GM23338 (cell line): ENCODE results near the gene AKAP13.

Experiments
- CREB1 ChIP-seq: fragments of 250-450 bp; sonication (Bioruptor Pico); IDR thresholded peaks from 2 replicates; pipeline ENCODE4 v1.5.0; 2020; ENCODE audit warnings: low read depth, mild to moderate bottlenecking, moderate library complexity
- CTCF ChIP-seq, 2 experiments: fragments of 200-600 bp in 1 of 2; sonication (generic) in 1 of 2; conservative IDR thresholded peaks; 2 replicates each; pipeline versions ENCODE4 v1.5.1 to v1.6.1; 2016 to 2017; ENCODE audit warnings: antibody characterized with exemption in 2 of 2, low read depth in 2 of 2, mild to moderate bottlenecking in 2 of 2, moderate library complexity in 1 of 2
- EZH2 ChIP-seq: fragments of 200-600 bp; sonication (generic); IDR thresholded peaks from one replicate; pipeline ENCODE4 v1.8.0; 2017; ENCODE audit warnings: antibody characterized with exemption, mild to moderate bottlenecking, low read depth; ENCODE audit not compliant: unreplicated experiment
- EZH2phosphoT487 ChIP-seq: fragments of 200-600 bp; sonication (generic); IDR thresholded peaks from one replicate; pipeline ENCODE4 v1.8.1; 2018; ENCODE audit warnings: antibody characterized with exemption; ENCODE audit not compliant: unreplicated experiment
- POLR2AphosphoS5 ChIP-seq: IDR thresholded peaks from 2 replicates; pipeline ENCODE4 v1.6.1; 2016; ENCODE audit warnings: antibody characterized with exemption, low read depth
- TF ChIP-seq, protein P1 (sequence below): IDR thresholded peaks from one replicate; pipeline ENCODE4 v1.6.1; 2018; ENCODE audit warnings: antibody characterized with exemption; ENCODE audit not compliant: unreplicated experiment

DNA sequence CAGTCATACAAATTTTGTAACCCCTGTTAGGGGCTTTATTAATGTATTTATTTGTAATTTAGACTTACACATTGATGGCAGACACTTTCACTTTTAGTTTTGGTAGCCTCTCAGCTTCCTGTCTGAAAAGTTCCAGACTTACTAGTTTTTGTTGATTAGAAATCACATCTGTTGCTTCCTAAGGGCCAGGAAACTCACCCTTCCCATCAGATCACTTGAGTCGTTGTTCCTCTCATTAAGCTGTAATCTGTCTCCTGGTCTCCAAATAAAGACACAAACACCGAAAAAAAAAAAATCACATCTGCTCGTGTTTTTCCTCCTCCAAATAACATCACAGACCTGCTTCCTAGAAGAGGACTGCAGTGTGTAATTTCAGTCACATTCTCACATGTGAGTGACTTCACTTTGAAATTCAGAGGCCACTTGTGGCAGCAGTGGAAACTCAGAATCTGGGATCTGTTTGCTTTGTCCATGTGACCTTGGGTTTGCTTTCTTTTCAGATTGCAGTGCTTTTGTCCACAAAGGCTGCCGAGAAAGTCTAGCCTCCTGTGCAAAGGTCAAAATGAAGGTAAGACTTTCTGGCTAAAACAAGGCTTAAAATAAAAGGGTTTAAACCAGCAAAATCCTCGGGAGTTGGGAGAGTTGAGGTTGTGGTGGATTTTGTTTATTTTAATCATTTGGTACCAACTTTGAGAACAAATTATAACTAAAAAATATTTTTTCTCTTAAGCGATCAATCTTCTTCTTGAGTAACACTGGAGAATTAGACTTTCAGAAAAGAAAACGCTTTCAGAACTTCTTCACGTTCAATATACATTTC is 327.3 kb downstream of the AKAP13 start:
- TF ChIP-seq CTCF (conservative IDR thresholded peaks at IDR 0.05; ENCODE audit: low read depth in 2 of 2) (no peak), POLR2AphosphoS5 (no peak), EZH2phosphoT487 (no peak), EZH2 (no peak), CREB1 (CRISPR knock-in tag) (no peak)
- TF ChIP-seq, protein P1, sequence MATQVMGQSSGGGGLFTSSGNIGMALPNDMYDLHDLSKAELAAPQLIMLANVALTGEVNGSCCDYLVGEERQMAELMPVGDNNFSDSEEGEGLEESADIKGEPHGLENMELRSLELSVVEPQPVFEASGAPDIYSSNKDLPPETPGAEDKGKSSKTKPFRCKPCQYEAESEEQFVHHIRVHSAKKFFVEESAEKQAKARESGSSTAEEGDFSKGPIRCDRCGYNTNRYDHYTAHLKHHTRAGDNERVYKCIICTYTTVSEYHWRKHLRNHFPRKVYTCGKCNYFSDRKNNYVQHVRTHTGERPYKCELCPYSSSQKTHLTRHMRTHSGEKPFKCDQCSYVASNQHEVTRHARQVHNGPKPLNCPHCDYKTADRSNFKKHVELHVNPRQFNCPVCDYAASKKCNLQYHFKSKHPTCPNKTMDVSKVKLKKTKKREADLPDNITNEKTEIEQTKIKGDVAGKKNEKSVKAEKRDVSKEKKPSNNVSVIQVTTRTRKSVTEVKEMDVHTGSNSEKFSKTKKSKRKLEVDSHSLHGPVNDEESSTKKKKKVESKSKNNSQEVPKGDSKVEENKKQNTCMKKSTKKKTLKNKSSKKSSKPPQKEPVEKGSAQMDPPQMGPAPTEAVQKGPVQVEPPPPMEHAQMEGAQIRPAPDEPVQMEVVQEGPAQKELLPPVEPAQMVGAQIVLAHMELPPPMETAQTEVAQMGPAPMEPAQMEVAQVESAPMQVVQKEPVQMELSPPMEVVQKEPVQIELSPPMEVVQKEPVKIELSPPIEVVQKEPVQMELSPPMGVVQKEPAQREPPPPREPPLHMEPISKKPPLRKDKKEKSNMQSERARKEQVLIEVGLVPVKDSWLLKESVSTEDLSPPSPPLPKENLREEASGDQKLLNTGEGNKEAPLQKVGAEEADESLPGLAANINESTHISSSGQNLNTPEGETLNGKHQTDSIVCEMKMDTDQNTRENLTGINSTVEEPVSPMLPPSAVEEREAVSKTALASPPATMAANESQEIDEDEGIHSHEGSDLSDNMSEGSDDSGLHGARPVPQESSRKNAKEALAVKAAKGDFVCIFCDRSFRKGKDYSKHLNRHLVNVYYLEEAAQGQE = no peak
